Natural killer cell (primary cell): ENCODE measurements around the gene RNF157. TPM values are rescaled to one million over a fixed set of nuclear protein-coding genes. Genes with fewer than 3 reads are reported as not detected.
A peak's percentile ranks its signal among the peaks of the same experiment; 100 is the strongest.
"Not testable (repeated sequence)": the region's sequence is repeated elsewhere in the genome, so short reads cannot be mapped to it uniquely, and the experiment has no call there.

Experiments used
- ATAC-seq, 3 donors: fragments of 150-1000 bp in 2 of 3; fragments of 200-7000 bp in 1 of 3; cut with Tn5 transposase; 1 replicate in 1 of 3; 2 replicates in 2 of 3; pipeline ENCODE4 v1.10.0; 2021; ENCODE audit warnings: mild to moderate bottlenecking in 2 of 3, moderate library complexity in 2 of 3
- DNase-seq, 2 donors: peaks; one replicate each; pipeline versions ENCODE4 v3.0.0 to v3.0.0-alpha.2; 2013 to 2021; ENCODE audit warnings: mixed read lengths in 1 of 2
- H3K27ac ChIP-seq: one replicate; pipeline ENCODE4 v1.5.1; 2013; ENCODE audit warnings: mild to moderate bottlenecking, low read length
- H3K27me3 ChIP-seq: one replicate; pipeline ENCODE4 v1.6.1; 2013; ENCODE audit warnings: low read length; ENCODE audit not compliant: control insufficient read depth, insufficient read depth
- H3K36me3 ChIP-seq: one replicate; pipeline ENCODE4 v1.6.1; 2013; ENCODE audit warnings: low read length; ENCODE audit not compliant: control insufficient read depth, insufficient read depth
- H3K4me1 ChIP-seq: one replicate; pipeline ENCODE4 v1.6.1; 2013; ENCODE audit warnings: low read length; ENCODE audit not compliant: control insufficient read depth, insufficient read depth
- H3K4me3 ChIP-seq: one replicate; pipeline ENCODE4 v1.5.1; 2013; ENCODE audit warnings: low read length
- H3K9me3 ChIP-seq: one replicate; pipeline ENCODE4 v1.6.1; 2013; ENCODE audit warnings: low read length; ENCODE audit not compliant: control insufficient read depth, insufficient read depth
- H3K27ac Mint-ChIP-seq, 2 donors: one replicate each; pipeline ENCODE4 v1.8.0; 2022; ENCODE audit warnings: mild to moderate bottlenecking in 2 of 2, mixed read lengths in 2 of 2, moderate library complexity in 1 of 2
- H3K27me3 Mint-ChIP-seq, 2 donors: one replicate each; pipeline ENCODE4 v1.8.0; 2022; ENCODE audit warnings: low read depth in 2 of 2, mixed read lengths in 2 of 2
- H3K36me3 Mint-ChIP-seq: one replicate; pipeline ENCODE4 v1.8.0; 2022; ENCODE audit warnings: mixed read lengths
- H3K4me1 Mint-ChIP-seq, 2 donors: one replicate each; pipeline ENCODE4 v1.8.0; 2022; ENCODE audit warnings: mixed read lengths in 2 of 2
- H3K4me3 Mint-ChIP-seq: one replicate; pipeline ENCODE4 v1.8.0; 2022; ENCODE audit warnings: mild to moderate bottlenecking, moderate library complexity, mixed read lengths
- H3K9me3 Mint-ChIP-seq, 2 donors: one replicate each; pipeline ENCODE4 v1.8.0; 2022; ENCODE audit warnings: mixed read lengths in 2 of 2
- CTCF ChIP-seq: fragments of 200-600 bp; IDR thresholded peaks from one replicate; pipeline ENCODE4 v1.8.0; 2022; ENCODE audit warnings: antibody characterized with exemption
- WGBS: methylation state at CpG from one replicate; pipeline ENCODE4 v1.1.7; 2013; ENCODE audit warnings: missing lambda C conversion rate; ENCODE audit not compliant: insufficient coverage; 5-methylcytosine and 5-hydroxymethylcytosine counted together
- intact Hi-C: fragments of 100-400 bp; cut with micrococcal nuclease; formaldehyde crosslinking; loops from one replicate; pipeline ENCODE4 v1.14.2; 2022
- total RNA-seq, 4 donors: library from RNA; stranded (reverse); fragments of 120-200 nt in 1 of 4; gene quantifications; one replicate each; pipeline versions ENCODE4 v1.2.3 to v1.2.4, GENCODE V29; 2013 to 2022

The RNF157 gene
- total RNA-seq, 3 donors from 2014 or later (not counting 1 experiment from before 2014, with no cell fraction given) = 4.9 to 9.1 (median 8.5) TPM

GRCh38 chr17:76261421-76262215 lies 21.3 kb upstream of the RNF157 start:
- H3K4me1 Mint-ChIP-seq = peaks cover 39 to 43% of the 10 kb centered on the region in 2 donors
- H3K4me3 Mint-ChIP-seq = peak overlapping the region; percentile 91
- no peak overlapping the region for H3K4me3 ChIP-seq
- H3K36me3 Mint-ChIP-seq = no peaks in the 10 kb centered on the region
- peak overlapping the region; percentile 99 for H3K27ac Mint-ChIP-seq
- peaks cover 43% of the 10 kb centered on the region for H3K4me1 ChIP-seq
- peaks cover 0 to 2% of the 10 kb centered on the region in 2 donors for H3K9me3 Mint-ChIP-seq
- no peak for TF ChIP-seq CTCF
- 76% methylated on average over 20 of the region's 23 CpGs for WGBS
- H3K27me3 ChIP-seq = no peaks in the 10 kb centered on the region
- DNase-seq (no peak), ATAC-seq (no peak)
- intact Hi-C loops = loop anchor here (5.0 to 10.0 kb wide), 5 partner anchors 69 to 1623 kb away; partner anchors contain the start of genes MFSD11, SRSF2 and UNK
- no peaks in the 10 kb centered on the region for H3K36me3 ChIP-seq
- H3K27ac ChIP-seq = peak overlapping the region; percentile 75
- no peaks in the 10 kb centered on the region for H3K27me3 Mint-ChIP-seq
- H3K9me3 ChIP-seq = no peaks in the 10 kb centered on the region

DNA sequence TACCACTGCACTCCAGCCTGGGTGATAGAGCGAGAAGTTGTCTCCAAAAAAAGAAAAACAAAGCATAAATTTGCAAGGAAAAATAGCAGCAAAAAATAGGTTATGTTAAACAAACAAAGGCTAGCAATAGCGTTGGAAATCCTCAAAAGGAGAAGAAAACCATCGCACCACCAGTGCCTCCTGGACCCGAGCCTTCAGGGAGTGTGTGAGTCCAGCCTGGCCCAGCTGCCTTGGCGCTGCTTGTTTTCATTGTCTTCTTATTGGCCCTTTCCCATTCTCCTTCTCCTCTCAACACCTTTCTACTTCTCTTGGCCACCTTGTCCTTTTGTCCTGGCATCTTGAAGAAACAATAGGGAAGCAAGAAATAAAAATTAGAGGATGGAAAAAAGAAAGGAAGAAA lies 20.4 kb upstream of the RNF157 start:
- no peaks in the 10 kb centered on the region for H3K36me3 ChIP-seq
- 90% methylated on average over 5 of the region's 5 CpGs for WGBS
- H3K4me3 Mint-ChIP-seq = peak overlapping the region; percentile 10
- no peaks in the 10 kb centered on the region for H3K27me3 ChIP-seq
- H3K36me3 Mint-ChIP-seq = no peaks in the 10 kb centered on the region
- no peak for ATAC-seq
- no peaks in the 10 kb centered on the region for H3K27me3 Mint-ChIP-seq
- no peaks in the 10 kb centered on the region for H3K9me3 ChIP-seq
- peaks cover 49% of the 10 kb centered on the region in 2 donors for H3K4me1 Mint-ChIP-seq
- H3K4me1 ChIP-seq = peaks cover 46% of the 10 kb centered on the region
- H3K27ac Mint-ChIP-seq = no peak overlapping the region
- no peak for DNase-seq
- no peak overlapping the region for H3K27ac ChIP-seq
- no peak for TF ChIP-seq CTCF
- no peak overlapping the region for H3K4me3 ChIP-seq
- H3K9me3 Mint-ChIP-seq = peaks cover 0 to 2% of the 10 kb centered on the region in 2 donors
- intact Hi-C loops = loop anchor here (5.0 to 10.0 kb wide), 5 partner anchors 68 to 1624 kb away; partner anchors contain the start of genes MFSD11, SRSF2 and UNK

GRCh38 chr17:76260220-76260619 lies 19.9 kb upstream of the RNF157 start:
- ATAC-seq = no peak
- no peaks in the 10 kb centered on the region for H3K9me3 ChIP-seq
- 87% methylated on average over 7 of the region's 7 CpGs for WGBS
- H3K4me3 ChIP-seq = no peak overlapping the region
- H3K4me1 ChIP-seq = peaks cover 48% of the 10 kb centered on the region
- H3K27me3 ChIP-seq = no peaks in the 10 kb centered on the region
- DNase-seq = no peak
- Mint-ChIP-seq H3K4me1 (peaks cover 53 to 54% of the 10 kb centered on the region in 2 donors), H3K27me3 (no peaks in the 10 kb centered on the region), H3K9me3 (peaks cover 0 to 2% of the 10 kb centered on the region in 2 donors), H3K27ac (no peak overlapping the region), H3K4me3 (no peak overlapping the region), H3K36me3 (no peaks in the 10 kb centered on the region)
- H3K36me3 ChIP-seq = no peaks in the 10 kb centered on the region
- no peak for TF ChIP-seq CTCF
- intact Hi-C loops = loop anchor here (5.0 to 10.0 kb wide), 5 partner anchors 68 to 1625 kb away; partner anchors contain the start of genes MFSD11, SRSF2 and UNK
- H3K27ac ChIP-seq = no peak overlapping the region

DNA sequence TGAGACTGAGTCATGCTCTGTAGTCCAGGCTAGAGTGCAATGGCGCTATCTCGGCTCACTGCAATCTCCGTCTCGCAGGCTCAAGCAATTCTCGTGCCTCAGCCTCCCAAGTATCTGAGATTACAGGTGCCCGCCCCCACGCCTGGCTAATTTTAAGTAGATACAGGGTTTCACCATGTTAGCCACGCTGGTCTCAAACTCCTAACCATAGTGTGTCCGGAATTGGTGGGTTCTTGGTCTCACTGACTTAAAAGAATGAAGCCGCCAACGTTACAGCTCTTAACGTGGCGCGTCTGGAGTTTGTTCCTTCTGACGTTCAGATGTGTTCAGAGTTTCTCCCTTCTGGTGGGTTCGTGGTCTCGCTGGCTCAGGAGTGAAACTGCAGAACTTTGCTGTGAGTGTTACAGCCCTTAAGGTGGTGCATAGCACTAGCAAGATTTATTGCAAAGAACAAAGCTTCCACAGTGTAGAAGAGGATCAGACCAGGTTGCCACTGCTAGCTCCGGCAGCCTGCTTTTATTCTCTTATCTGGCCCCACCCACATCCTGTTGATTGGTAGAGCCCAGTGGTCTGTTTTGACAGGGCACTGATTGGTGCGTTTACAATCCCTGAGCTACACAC lies 16.2 kb upstream of the RNF157 start:
- ATAC-seq = peak; percentile 74 to 81 (median 78)
- Histone ChIP-seq H3K4me1 (peaks cover 38% of the 10 kb centered on the region), H3K27ac (peak overlapping the region; percentile 34)
- Mint-ChIP-seq H3K4me3 (peak overlapping the region; percentile 72), H3K27ac (peak overlapping the region; percentile 82 to 92), H3K4me1 (peaks cover 36 to 39% of the 10 kb centered on the region in 2 donors)
- not testable (repeated sequence) for H3K27me3 ChIP-seq, H3K36me3 Mint-ChIP-seq, H3K36me3 ChIP-seq, H3K27me3 Mint-ChIP-seq, H3K4me3 ChIP-seq, H3K9me3 ChIP-seq, H3K9me3 Mint-ChIP-seq
- DNase-seq = peak; percentile 50 to 72
- 50% methylated on average over 19 of the region's 19 CpGs for WGBS
- intact Hi-C loops = loop anchor here (1.0 kb wide), 1 partner anchor 8 kb away; no protein-coding TSS in a partner anchor
